T-helper 17 cell (primary cell): ENCODE data around the gene STRIP1. TPM values are rescaled to one million over a fixed set of nuclear protein-coding genes. Genes with fewer than 3 reads are reported as not detected.
"Not testable (repeated sequence)": the region's sequence is repeated elsewhere in the genome, so short reads cannot be mapped to it uniquely, and the experiment has no call there.

Source experiments
- ATAC-seq: fragments of 150-1000 bp; cut with Tn5 transposase; 2 replicates; pipeline ENCODE4 v1.10.0; 2021; ENCODE audit warnings: mild to moderate bottlenecking, moderate library complexity
- DNase-seq, 3 donors: peaks; one replicate each; pipeline versions ENCODE4 v3.0.0 to v3.0.0-alpha.2; 2020 to 2021
- H3K9me3 ChIP-seq: one replicate; pipeline ENCODE4 v1.7.0; 2013; ENCODE audit warnings: low read length, mild to moderate bottlenecking; ENCODE audit not compliant: control insufficient read depth, poor library complexity, severe bottlenecking
- H3K27ac Mint-ChIP-seq: one replicate; pipeline ENCODE4 v1.8.0; 2022; ENCODE audit warnings: mild to moderate bottlenecking, moderate library complexity, mixed read lengths
- H3K27me3 Mint-ChIP-seq: one replicate; pipeline ENCODE4 v1.8.0; 2022; ENCODE audit warnings: mixed read lengths
- H3K36me3 Mint-ChIP-seq: one replicate; pipeline ENCODE4 v1.8.0; 2022; ENCODE audit warnings: low read depth, mixed read lengths
- H3K4me1 Mint-ChIP-seq: one replicate; pipeline ENCODE4 v1.8.0; 2022; ENCODE audit warnings: mild to moderate bottlenecking, mixed read lengths
- H3K4me3 Mint-ChIP-seq: one replicate; pipeline ENCODE4 v1.8.0; 2022; ENCODE audit warnings: mild to moderate bottlenecking, moderate library complexity, mixed read lengths
- total RNA-seq, 4 donors: library from RNA in 2 of 4; stranded (reverse) in 2 of 4; gene quantifications; one replicate each; pipeline ENCODE4 v1.2.3 and lab custom pipeline; 2022 to 2026

STRIP1 gene
- total RNA-seq, 2 donors from 2014 or later, result 70.1 to 86.8 TPM

DNA sequence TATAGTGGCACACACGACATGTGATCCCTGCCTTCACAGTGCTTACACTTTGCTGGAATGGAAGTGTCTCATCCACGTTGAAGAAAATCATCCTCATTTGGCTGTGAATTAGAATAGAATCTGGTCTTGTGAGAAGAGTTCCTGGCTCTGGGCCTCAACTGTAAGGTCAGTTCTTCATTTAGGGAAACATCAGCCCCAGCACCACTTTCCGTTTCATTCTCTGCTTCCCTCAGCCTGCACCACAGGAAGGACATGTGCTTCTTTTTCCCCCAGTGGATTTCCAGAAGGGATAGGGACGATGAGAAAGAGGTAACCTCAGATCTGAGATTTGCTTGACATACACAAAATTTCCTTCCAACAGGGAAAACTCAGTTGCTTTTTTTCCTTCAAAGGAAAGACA, 39.7 kb downstream of the STRIP1 start:
- ATAC-seq, result no peak
- Mint-ChIP-seq H3K27ac (no peak overlapping the region), H3K27me3 (peaks cover 78% of the 10 kb centered on the region)

GRCh38 chr1:110076789-110077500, 42.5 kb downstream of the STRIP1 start:
- Mint-ChIP-seq H3K27ac (no peak overlapping the region), H3K4me1 (no peaks in the 10 kb centered on the region), H3K36me3 (peaks cover 5% of the 10 kb centered on the region), H3K27me3 (peaks cover 78% of the 10 kb centered on the region), H3K4me3 (no peak overlapping the region)
- H3K9me3 ChIP-seq, result no peaks in the 10 kb centered on the region
- ATAC-seq (no peak), DNase-seq (no peak)

More for the DNA sequence above, 39.7 kb downstream of the STRIP1 start:
- no peak for DNase-seq
- H3K4me1 Mint-ChIP-seq, result peaks cover 3% of the 10 kb centered on the region
- H3K4me3 Mint-ChIP-seq, result no peak overlapping the region
- no peaks in the 10 kb centered on the region for H3K9me3 ChIP-seq
- H3K36me3 Mint-ChIP-seq, result peaks cover 9% of the 10 kb centered on the region

DNA sequence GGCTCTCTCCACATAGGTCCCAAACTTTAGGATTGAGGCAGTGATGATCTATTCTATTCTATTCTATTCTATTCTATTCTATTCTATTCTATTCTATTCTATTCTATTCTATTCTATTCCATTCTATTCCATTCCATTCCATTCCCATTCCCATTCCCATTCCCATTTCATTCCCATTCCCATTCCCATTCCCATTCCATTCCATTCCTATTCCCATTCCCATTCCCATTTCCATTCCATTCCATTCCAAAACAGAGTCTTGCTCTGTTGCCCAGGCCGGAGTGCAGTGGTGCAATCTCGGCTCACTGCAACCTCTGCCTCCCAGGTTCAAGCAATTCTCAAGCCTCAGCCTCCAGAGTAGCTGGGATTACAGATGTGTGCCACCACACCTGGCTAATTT, 45.6 kb downstream of the STRIP1 start:
- not testable (repeated sequence) for H3K36me3 Mint-ChIP-seq, H3K9me3 ChIP-seq, DNase-seq, ATAC-seq, H3K4me3 Mint-ChIP-seq
- peaks cover 79% of the 10 kb centered on the region for H3K27me3 Mint-ChIP-seq
- H3K4me1 Mint-ChIP-seq, result peaks cover 13% of the 10 kb centered on the region
- H3K27ac Mint-ChIP-seq, result peak overlapping the region; percentile 37

DNA sequence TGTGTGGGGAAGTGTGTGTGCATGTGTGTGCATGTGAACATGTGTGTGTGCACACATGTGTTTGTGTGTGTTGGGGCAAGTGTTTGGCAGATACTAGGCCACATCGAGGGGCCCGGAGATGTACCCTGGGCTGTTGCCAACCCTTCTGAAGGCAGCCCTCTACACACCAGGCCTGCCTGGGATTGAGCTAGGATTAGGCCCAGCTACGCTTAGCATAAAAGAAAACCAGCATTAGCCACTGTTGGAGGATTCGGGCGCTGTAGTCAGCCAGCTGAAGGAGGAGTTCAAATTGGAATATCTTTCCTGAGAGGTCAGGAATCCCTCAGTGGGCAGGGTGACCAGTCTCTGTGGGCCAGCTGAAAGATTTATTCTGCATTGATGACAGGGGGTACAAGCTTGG, 46.6 kb downstream of the STRIP1 start:
- no peak for ATAC-seq
- DNase-seq, result no peak
- Mint-ChIP-seq H3K4me3 (no peak overlapping the region), H3K27me3 (peaks cover 79% of the 10 kb centered on the region), H3K36me3 (peaks cover 10% of the 10 kb centered on the region), H3K27ac (no peak overlapping the region), H3K4me1 (peaks cover 16% of the 10 kb centered on the region)
- no peaks in the 10 kb centered on the region for H3K9me3 ChIP-seq

DNA sequence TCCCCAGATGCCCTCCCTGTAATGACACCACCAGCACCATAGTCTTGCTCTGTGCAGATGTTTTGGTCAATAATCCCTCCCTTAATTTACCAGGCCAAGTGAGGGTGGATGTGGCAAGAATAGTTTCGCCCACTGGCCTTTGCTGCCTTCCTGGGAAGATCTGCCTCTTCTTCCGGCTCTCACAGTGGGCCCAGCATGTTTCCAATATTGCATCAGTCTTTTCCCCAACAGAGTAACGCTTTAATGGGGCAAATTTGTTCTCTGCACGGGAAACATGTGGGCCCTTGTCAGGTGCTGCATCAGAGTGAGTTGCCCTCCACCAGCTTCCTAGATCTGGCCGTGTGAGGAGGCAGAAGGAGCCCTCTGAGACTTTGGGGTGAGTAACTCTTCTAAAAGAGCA, 48.1 kb downstream of the STRIP1 start:
- peak overlapping the region; percentile 36 for H3K4me3 Mint-ChIP-seq
- H3K9me3 ChIP-seq, result no peaks in the 10 kb centered on the region
- ATAC-seq (no peak), DNase-seq (no peak)
- peaks cover 22% of the 10 kb centered on the region for H3K4me1 Mint-ChIP-seq
- peaks cover 80% of the 10 kb centered on the region for H3K27me3 Mint-ChIP-seq
- H3K27ac Mint-ChIP-seq, result no peak overlapping the region
- H3K36me3 Mint-ChIP-seq, result peaks cover 10% of the 10 kb centered on the region

GRCh38 chr1:110083061-110083865, 48.8 kb downstream of the STRIP1 start:
- Mint-ChIP-seq H3K4me1 (peaks cover 25% of the 10 kb centered on the region), H3K36me3 (peaks cover 10% of the 10 kb centered on the region), H3K27ac (no peak overlapping the region), H3K27me3 (peaks cover 83% of the 10 kb centered on the region), H3K4me3 (peak overlapping the region; percentile 91)
- H3K9me3 ChIP-seq, result no peaks in the 10 kb centered on the region
- DNase-seq (no peak), ATAC-seq (peak; percentile 20)

- Mint-ChIP-seq H3K27me3 (peaks cover 83% of the 10 kb centered on the region), H3K4me1 (peaks cover 27% of the 10 kb centered on the region), H3K4me3 (peak overlapping the region; percentile 91), H3K36me3 (peaks cover 10% of the 10 kb centered on the region), H3K27ac (peak overlapping the region; percentile 45)
- DNase-seq (no peak), ATAC-seq (peak; percentile 21)
- no peaks in the 10 kb centered on the region for H3K9me3 ChIP-seq
Measured at GRCh38 chr1:110083866-110084226, 49.4 kb downstream of the STRIP1 start.

DNA sequence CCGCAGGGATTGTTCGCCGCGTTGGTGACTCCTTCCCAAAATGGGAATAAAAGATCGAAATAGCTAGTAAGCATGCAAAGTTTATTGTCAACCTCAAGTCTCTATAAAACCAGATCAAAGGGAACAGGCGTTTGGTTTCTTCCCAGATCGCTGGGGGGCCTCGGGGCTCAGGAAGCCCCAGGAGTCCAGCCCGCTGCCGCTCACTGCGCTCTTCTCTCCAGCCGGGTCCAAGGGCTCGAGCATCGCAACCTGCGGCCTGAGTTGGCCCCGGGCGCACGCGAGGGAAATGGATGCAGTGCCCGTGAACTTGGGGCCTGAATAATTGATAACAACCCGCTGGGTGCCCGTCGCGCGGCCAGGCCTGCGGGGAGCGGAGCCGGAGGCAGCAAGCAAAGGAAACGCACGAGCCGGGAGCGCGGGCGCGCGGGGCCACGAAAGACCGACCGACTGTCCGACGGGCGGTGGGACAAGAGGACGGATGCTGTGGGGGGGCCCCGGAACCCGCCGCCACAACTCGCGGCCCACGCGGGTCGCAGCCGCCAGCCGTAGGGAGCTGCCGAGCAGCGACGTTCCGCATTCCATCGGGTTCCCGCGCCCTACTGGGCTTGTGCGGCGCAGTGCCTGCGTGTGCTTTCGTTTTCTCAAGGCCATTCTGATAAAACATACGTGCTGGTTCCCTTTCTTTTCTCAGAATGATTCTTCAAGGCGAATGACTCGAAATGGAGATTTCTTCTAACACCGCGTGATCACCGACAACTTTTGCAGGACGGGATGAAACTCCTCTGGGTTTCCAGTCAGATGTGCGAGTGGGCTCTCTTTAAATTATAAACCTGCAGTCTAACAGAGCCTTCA, 50.0 kb downstream of the STRIP1 start:
- Mint-ChIP-seq H3K27me3 (peaks cover 82% of the 10 kb centered on the region), H3K27ac (peak overlapping the region; percentile 45), H3K36me3 (peaks cover 10% of the 10 kb centered on the region), H3K4me3 (peak overlapping the region; percentile 91), H3K4me1 (peaks cover 27% of the 10 kb centered on the region)
- ATAC-seq (peak; percentile 71), DNase-seq (no peak)
- H3K9me3 ChIP-seq, result no peaks in the 10 kb centered on the region

- peaks cover 29% of the 10 kb centered on the region for H3K4me1 Mint-ChIP-seq
Measured at GRCh38 chr1:110085671-110086070, 51.2 kb downstream of the STRIP1 start.

DNA sequence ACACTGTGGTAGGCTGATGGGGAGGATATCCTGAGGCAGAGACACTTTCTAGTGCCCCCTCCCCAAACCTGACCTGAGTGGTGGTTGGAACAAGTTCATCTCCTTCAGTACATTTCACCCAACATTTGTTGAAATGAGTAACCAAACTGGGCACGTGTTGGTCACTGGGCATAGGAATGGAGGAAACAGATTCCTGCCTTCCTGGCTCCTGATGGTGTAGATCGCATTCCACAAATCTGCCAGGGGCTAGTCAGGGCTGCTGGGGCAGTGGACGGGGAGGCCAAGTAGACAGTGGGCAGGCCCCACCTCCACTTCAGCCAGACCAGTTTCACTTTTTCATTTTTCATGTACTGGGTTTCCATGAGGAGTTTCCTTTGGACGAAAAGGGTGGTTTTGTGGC, 52.5 kb downstream of the STRIP1 start:
- no peak for ATAC-seq
- Mint-ChIP-seq H3K4me1 (peaks cover 29% of the 10 kb centered on the region), H3K27ac (no peak overlapping the region), H3K4me3 (no peak overlapping the region), H3K36me3 (peaks cover 10% of the 10 kb centered on the region), H3K27me3 (peaks cover 72% of the 10 kb centered on the region)
- no peak for DNase-seq
- H3K9me3 ChIP-seq, result no peaks in the 10 kb centered on the region

More at GRCh38 chr1:110085671-110086070, 51.2 kb downstream of the STRIP1 start:
- DNase-seq, result no peak
- H3K9me3 ChIP-seq, result no peaks in the 10 kb centered on the region
- Mint-ChIP-seq H3K4me3 (peak overlapping the region; percentile 25), H3K27ac (peak overlapping the region; percentile 45), H3K27me3 (peaks cover 80% of the 10 kb centered on the region), H3K36me3 (peaks cover 10% of the 10 kb centered on the region)
- ATAC-seq, result no peak

DNA sequence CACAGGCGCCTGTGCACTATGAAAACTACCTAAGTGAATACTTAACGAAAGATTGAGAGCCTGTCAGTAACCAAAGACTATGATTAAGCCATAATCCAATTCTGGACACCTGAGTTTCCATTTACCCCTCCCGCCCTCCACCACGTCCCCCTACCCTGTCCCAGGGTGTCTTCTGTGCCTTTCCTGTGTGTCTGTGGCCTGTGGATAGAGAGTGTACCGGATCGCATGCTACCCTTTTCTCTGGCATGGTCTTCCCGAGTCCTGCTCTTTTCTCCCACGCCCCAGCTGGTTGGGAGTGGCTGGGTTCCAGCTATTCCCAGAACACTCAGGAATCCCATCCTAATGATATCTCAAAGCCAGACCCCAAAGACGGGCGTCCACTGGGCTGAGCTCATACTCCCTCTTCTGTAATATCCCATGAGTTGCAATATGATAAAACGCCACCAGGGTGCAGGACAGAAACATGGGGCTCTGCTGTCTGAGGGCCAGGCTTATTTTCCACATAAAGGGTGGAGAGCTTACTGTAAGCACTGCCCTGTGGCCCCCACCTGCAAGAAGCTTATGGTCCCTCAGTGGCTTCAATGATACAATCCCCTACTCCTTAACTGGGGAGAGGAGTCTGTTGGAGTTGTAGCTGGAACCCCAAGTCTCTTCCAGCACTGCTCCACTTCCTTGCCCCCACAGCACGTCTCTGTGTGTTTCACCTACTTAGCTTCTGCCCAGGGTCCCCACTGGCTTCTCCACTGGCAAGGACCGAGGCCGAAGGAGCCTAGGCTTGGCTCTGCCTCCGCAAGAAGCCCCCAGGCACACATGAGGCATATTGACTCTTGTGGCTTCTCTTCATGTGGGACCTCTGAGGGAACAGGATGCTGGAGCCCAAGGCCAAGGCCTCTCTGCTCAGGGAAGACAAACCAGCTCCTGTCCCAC, 53.7 kb downstream of the STRIP1 start:
- DNase-seq, result peak in 1 of 3 donors; percentile 31
- no peak overlapping the region for H3K27ac Mint-ChIP-seq
- peaks cover 10% of the 10 kb centered on the region for H3K36me3 Mint-ChIP-seq
- peaks cover 32% of the 10 kb centered on the region for H3K4me1 Mint-ChIP-seq
- H3K27me3 Mint-ChIP-seq, result peaks cover 74% of the 10 kb centered on the region
- peak; percentile 69 for ATAC-seq
- H3K9me3 ChIP-seq, result no peaks in the 10 kb centered on the region
- no peak overlapping the region for H3K4me3 Mint-ChIP-seq

- H3K4me1 Mint-ChIP-seq, result peaks cover 26% of the 10 kb centered on the region
- H3K9me3 ChIP-seq, result no peaks in the 10 kb centered on the region
- DNase-seq (no peak), ATAC-seq (no peak)
- peaks cover 68% of the 10 kb centered on the region for H3K27me3 Mint-ChIP-seq
- no peak overlapping the region for H3K27ac Mint-ChIP-seq
- H3K4me3 Mint-ChIP-seq, result no peak overlapping the region
- H3K36me3 Mint-ChIP-seq, result peaks cover 6% of the 10 kb centered on the region
Measured at GRCh38 chr1:110088739-110089316, 54.4 kb downstream of the STRIP1 start.
